ENCODE measurements around the gene FAM13B.
A peak's percentile ranks its signal among the peaks of the same experiment; 100 is the strongest.
"Not testable (repeated sequence)": the region's sequence is repeated elsewhere in the genome, so short reads cannot be mapped to it uniquely, and the experiment has no call there.

The FAM13B gene

GRCh38 chr5:138029944-138030343, 2.9 kb downstream of the FAM13B start:
- Histone ChIP-seq H3K27me3 (ENCODE audit: insufficient read depth, low read length, poor library complexity, severe bottlenecking) (no peaks in the 10 kb centered on the region), H3K9me2 (replicated peaks; ENCODE audit: low read depth, low read length) (no peaks in the 10 kb centered on the region), H2AFZ (ENCODE audit: low read length) (no peak overlapping the region), H3F3A (ENCODE audit: low read depth) (no peaks in the 10 kb centered on the region), H3K36me3 (ENCODE audit: insufficient read depth, low read length) (no peaks in the 10 kb centered on the region; the same call in 1 of the 2 replicates), H3K4me1 (ENCODE audit: insufficient read depth, low read length, poor library complexity, severe bottlenecking) (peaks cover 67% of the 10 kb centered on the region), H4K20me1 (ENCODE audit: insufficient read depth, low read length, poor library complexity, severe bottlenecking) (peaks cover 71% of the 10 kb centered on the region), H3K79me2 (ENCODE audit: insufficient read depth, low read length) (peaks cover 83% of the 10 kb centered on the region), H3K4me2 (ENCODE audit: low read depth, low read length, poor library complexity, severe bottlenecking) (peak overlapping the region; percentile 76), H3K9ac (ENCODE audit: low read depth, low read length, poor library complexity, severe bottlenecking) (peak overlapping the region; percentile 91), H3K4me3 (ENCODE audit: low read length, poor library complexity, severe bottlenecking) (peak overlapping the region; percentile 95), H3K9me3 (ENCODE audit: insufficient read depth, low read depth, low read length) (peaks cover 4% of the 10 kb centered on the region; the same call in 1 of the 2 replicates)
- TF ChIP-seq EZH2phosphoT487 (IDR thresholded peaks at IDR 0.05; ENCODE audit: borderline replicate concordance) (no peak), CTCF (conservative IDR thresholded peaks at IDR 0.05; ENCODE audit: low read length) (no peak)

DNA sequence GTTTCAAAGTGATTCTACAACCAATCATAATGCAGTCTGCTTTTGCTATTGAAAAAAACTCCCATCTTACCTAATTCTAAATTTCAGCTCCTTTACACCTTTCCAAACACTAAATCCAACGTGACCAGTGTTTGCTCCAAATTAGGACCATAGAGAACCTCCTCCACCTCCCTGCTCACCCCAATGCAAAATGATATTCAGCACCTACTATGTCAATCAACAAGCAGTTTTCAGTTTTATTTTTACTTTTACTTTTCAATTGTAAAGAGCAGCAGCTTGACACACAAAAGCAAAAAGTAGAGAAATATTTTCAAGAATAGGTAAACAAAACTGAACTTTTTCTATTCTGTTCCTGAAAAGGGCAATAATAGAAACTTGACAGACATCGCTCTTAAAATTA, 3.4 kb downstream of the FAM13B start:
- H4K20me1 ChIP-seq (ENCODE audit: insufficient read depth, low read length, poor library complexity, severe bottlenecking), result peaks cover 73% of the 10 kb centered on the region
- H3F3A ChIP-seq (ENCODE audit: low read depth), result no peaks in the 10 kb centered on the region
- H3K4me2 ChIP-seq (ENCODE audit: low read depth, low read length, poor library complexity, severe bottlenecking), result peak overlapping the region; percentile 76
- H3K4me1 ChIP-seq (ENCODE audit: insufficient read depth, low read length, poor library complexity, severe bottlenecking), result peaks cover 67% of the 10 kb centered on the region
- no peaks in the 10 kb centered on the region; the same call in 1 of the 2 replicates for H3K36me3 ChIP-seq (ENCODE audit: insufficient read depth, low read length)
- TF ChIP-seq CTCF (conservative IDR thresholded peaks at IDR 0.05; ENCODE audit: low read length), result no peak
- TF ChIP-seq EZH2phosphoT487 (IDR thresholded peaks at IDR 0.05; ENCODE audit: borderline replicate concordance), result no peak
- peak overlapping the region; percentile 95 for H3K4me3 ChIP-seq (ENCODE audit: low read length, poor library complexity, severe bottlenecking)
- no peak overlapping the region for H2AFZ ChIP-seq (ENCODE audit: low read length)
- H3K9ac ChIP-seq (ENCODE audit: low read depth, low read length, poor library complexity, severe bottlenecking), result peak overlapping the region; percentile 91
- no peaks in the 10 kb centered on the region for H3K9me2 ChIP-seq (replicated peaks; ENCODE audit: low read depth, low read length)
- no peaks in the 10 kb centered on the region for H3K27me3 ChIP-seq (ENCODE audit: insufficient read depth, low read length, poor library complexity, severe bottlenecking)
- peaks cover 88% of the 10 kb centered on the region for H3K79me2 ChIP-seq (ENCODE audit: insufficient read depth, low read length)
- peaks cover 4% of the 10 kb centered on the region; the same call in 1 of the 2 replicates for H3K9me3 ChIP-seq (ENCODE audit: insufficient read depth, low read depth, low read length)

- Histone ChIP-seq H3K9me3 (ENCODE audit: insufficient read depth, low read depth, low read length) (peaks cover 4% of the 10 kb centered on the region; the same call in 1 of the 2 replicates), H3K27me3 (ENCODE audit: insufficient read depth, low read length, poor library complexity, severe bottlenecking) (no peaks in the 10 kb centered on the region)
Measured at GRCh38 chr5:138028971-138029365, 3.9 kb downstream of the FAM13B start.

GRCh38 chr5:138028262-138028970, 4.5 kb downstream of the FAM13B start:
- peaks cover 72% of the 10 kb centered on the region for H3K4me1 ChIP-seq (ENCODE audit: insufficient read depth, low read length, poor library complexity, severe bottlenecking)
- peak overlapping the region; percentile 95 for H3K4me3 ChIP-seq (ENCODE audit: low read length, poor library complexity, severe bottlenecking)
- not testable (repeated sequence) for H3F3A ChIP-seq (ENCODE audit: low read depth); H3K9me3 ChIP-seq (ENCODE audit: insufficient read depth, low read depth, low read length); H3K27me3 ChIP-seq (ENCODE audit: insufficient read depth, low read length, poor library complexity, severe bottlenecking); H3K36me3 ChIP-seq (ENCODE audit: insufficient read depth, low read length); H2AFZ ChIP-seq (ENCODE audit: low read length); H3K9ac ChIP-seq (ENCODE audit: low read depth, low read length, poor library complexity, severe bottlenecking); H3K9me2 ChIP-seq (replicated peaks; ENCODE audit: low read depth, low read length)
- H4K20me1 ChIP-seq (ENCODE audit: insufficient read depth, low read length, poor library complexity, severe bottlenecking), result peaks cover 84% of the 10 kb centered on the region
- peak overlapping the region; percentile 76 for H3K4me2 ChIP-seq (ENCODE audit: low read depth, low read length, poor library complexity, severe bottlenecking)
- peaks cover 93% of the 10 kb centered on the region for H3K79me2 ChIP-seq (ENCODE audit: insufficient read depth, low read length)

More at GRCh38 chr5:138028971-138029365, 3.9 kb downstream of the FAM13B start:
- Histone ChIP-seq H3K9ac (ENCODE audit: low read depth, low read length, poor library complexity, severe bottlenecking) (peak overlapping the region; percentile 91), H2AFZ (ENCODE audit: low read length) (no peak overlapping the region), H3K4me1 (ENCODE audit: insufficient read depth, low read length, poor library complexity, severe bottlenecking) (peaks cover 72% of the 10 kb centered on the region), H3K36me3 (ENCODE audit: insufficient read depth, low read length) (no peaks in the 10 kb centered on the region; the same call in 1 of the 2 replicates), H3K9me2 (replicated peaks; ENCODE audit: low read depth, low read length) (no peaks in the 10 kb centered on the region), H3K4me3 (ENCODE audit: low read length, poor library complexity, severe bottlenecking) (peak overlapping the region; percentile 95), H3F3A (ENCODE audit: low read depth) (no peaks in the 10 kb centered on the region), H4K20me1 (ENCODE audit: insufficient read depth, low read length, poor library complexity, severe bottlenecking) (peaks cover 78% of the 10 kb centered on the region), H3K4me2 (ENCODE audit: low read depth, low read length, poor library complexity, severe bottlenecking) (peak overlapping the region; percentile 76), H3K79me2 (ENCODE audit: insufficient read depth, low read length) (peaks cover 93% of the 10 kb centered on the region)
- TF ChIP-seq CTCF (conservative IDR thresholded peaks at IDR 0.05; ENCODE audit: low read length) (no peak), EZH2phosphoT487 (IDR thresholded peaks at IDR 0.05; ENCODE audit: borderline replicate concordance) (no peak)

GRCh38 chr5:138026793-138027192, 6.1 kb downstream of the FAM13B start:
- not testable (repeated sequence) for H3K9me2 ChIP-seq (replicated peaks; ENCODE audit: low read depth, low read length); H3K9ac ChIP-seq (ENCODE audit: low read depth, low read length, poor library complexity, severe bottlenecking); H2AFZ ChIP-seq (ENCODE audit: low read length); H3F3A ChIP-seq (ENCODE audit: low read depth); H3K27me3 ChIP-seq (ENCODE audit: insufficient read depth, low read length, poor library complexity, severe bottlenecking); H3K9me3 ChIP-seq (ENCODE audit: insufficient read depth, low read depth, low read length); H3K36me3 ChIP-seq (ENCODE audit: insufficient read depth, low read length)
- H3K4me2 ChIP-seq (ENCODE audit: low read depth, low read length, poor library complexity, severe bottlenecking), result peak overlapping the region; percentile 76
- peaks cover 100% of the 10 kb centered on the region for H3K79me2 ChIP-seq (ENCODE audit: insufficient read depth, low read length)
- peak overlapping the region; percentile 95 for H3K4me3 ChIP-seq (ENCODE audit: low read length, poor library complexity, severe bottlenecking)
- peaks cover 90% of the 10 kb centered on the region for H4K20me1 ChIP-seq (ENCODE audit: insufficient read depth, low read length, poor library complexity, severe bottlenecking)
- peaks cover 77% of the 10 kb centered on the region for H3K4me1 ChIP-seq (ENCODE audit: insufficient read depth, low read length, poor library complexity, severe bottlenecking)

Measured in Loucy (cell line).